Epithelial cell of esophagus (primary cell): Measurements from ENCODE around the gene FOXC2.

Experiments
- DNase-seq: peaks from one replicate; pipeline ENCODE4 v3.0.0; 2010; ENCODE audit warnings: low read depth
- H3K4me3 ChIP-seq: 2 replicates; pipeline ENCODE4 v1.5.1; 2011; ENCODE audit warnings: mild to moderate bottlenecking, low read length, control low read depth
- TF ChIP-seq, protein P1 (sequence below): IDR thresholded peaks from 2 replicates; pipeline ENCODE4 v1.5.1; 2011; ENCODE audit warnings: low read depth, mild to moderate bottlenecking, low read length, control low read depth, inconsistent platforms; ENCODE audit not compliant: insufficient read depth; ENCODE audit errors: missing control alignments

Gene FOXC2

DNA sequence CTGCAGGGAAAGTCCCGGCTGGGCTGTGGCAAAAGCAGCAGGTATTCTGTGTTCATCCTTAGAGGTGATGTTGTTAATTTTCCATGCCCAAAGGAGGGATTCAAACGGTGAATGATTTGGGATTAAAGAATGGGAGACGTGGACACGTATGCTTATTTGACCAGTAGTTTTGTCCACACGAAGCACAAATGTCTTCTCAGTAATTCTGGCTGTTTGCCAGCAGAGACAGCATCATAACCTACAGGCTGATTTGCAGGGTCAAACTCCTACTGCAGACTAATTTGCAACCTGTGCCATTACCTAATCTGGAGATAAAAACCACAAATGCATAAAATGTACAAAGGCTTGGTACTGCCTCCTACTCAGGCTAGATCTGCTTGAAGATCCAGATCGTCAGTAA lies 25.7 kb upstream of the FOXC2 start:
- no peak overlapping the region for H3K4me3 ChIP-seq
- TF ChIP-seq, protein P1, sequence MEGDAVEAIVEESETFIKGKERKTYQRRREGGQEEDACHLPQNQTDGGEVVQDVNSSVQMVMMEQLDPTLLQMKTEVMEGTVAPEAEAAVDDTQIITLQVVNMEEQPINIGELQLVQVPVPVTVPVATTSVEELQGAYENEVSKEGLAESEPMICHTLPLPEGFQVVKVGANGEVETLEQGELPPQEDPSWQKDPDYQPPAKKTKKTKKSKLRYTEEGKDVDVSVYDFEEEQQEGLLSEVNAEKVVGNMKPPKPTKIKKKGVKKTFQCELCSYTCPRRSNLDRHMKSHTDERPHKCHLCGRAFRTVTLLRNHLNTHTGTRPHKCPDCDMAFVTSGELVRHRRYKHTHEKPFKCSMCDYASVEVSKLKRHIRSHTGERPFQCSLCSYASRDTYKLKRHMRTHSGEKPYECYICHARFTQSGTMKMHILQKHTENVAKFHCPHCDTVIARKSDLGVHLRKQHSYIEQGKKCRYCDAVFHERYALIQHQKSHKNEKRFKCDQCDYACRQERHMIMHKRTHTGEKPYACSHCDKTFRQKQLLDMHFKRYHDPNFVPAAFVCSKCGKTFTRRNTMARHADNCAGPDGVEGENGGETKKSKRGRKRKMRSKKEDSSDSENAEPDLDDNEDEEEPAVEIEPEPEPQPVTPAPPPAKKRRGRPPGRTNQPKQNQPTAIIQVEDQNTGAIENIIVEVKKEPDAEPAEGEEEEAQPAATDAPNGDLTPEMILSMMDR, result no peak
- no peak for DNase-seq

DNA sequence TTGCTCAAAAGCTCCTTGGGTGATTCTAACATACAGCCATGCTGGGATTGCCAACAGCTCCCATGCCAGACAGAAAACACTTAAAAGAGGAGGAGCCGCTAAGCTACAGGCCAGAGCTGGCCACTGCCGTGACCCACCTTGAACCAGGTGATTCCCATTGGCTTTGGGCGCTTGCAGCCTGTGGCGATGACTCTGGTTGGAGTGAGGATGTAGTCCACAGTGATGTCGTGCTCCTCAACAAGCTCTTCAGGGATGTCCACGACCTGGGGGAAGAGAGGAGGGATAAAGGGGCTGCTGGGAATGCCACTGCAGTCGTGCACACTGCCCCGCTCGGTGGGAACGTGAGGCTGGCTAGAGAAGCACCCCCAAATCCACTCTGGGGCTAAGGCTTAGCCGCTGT lies 25.1 kb upstream of the FOXC2 start:
- TF ChIP-seq, protein P1, result no peak
- no peak for DNase-seq
- H3K4me3 ChIP-seq, result no peak overlapping the region

DNA sequence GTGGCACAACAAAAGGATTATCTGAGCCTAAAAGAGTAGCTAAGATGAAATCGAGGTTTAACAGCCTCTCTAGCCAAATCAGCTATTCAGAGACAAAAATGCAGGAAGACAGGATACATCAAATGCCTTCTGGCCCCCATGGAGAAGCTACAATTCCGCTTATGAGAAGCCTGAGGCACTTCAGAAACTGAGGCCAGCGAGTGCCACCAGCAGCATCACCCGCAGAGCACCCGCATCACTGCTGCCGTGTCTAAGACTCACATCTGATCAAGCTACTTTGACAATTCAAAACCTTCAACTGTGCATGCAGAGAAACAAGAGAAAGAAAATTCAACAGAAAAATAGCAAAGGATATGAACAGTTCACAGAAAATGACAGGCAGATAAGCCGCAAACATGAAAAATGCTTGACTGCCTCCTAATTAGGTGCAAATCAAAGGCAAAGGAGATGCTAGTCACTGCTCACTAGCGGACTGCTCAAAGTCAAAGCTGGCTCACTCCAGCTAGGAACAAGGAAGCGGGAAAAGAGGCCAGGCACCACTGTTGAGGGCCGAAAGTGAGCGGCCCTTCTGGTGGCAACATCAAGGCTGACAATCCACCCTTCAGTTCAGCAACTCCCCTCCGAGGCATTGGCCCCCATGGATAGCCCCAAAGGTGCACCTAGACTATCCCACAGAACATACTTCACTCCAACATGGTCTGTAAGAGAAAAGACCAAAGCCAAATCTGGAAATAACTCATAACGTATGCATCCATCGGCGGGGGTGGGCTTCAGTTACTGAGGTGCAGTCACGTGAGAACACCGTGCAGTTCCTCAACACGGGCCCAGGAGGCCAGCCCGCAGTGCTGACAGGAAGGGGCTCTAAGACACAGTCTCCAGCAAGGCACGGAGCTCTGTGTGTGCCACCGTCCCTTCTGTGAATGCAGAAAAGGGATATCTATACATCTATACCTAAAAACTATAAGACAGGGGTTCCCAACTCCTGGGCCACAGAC lies 23.6 kb upstream of the FOXC2 start:
- DNase-seq, result no peak
- H3K4me3 ChIP-seq, result no peak overlapping the region
- TF ChIP-seq, protein P1, result no peak

DNA sequence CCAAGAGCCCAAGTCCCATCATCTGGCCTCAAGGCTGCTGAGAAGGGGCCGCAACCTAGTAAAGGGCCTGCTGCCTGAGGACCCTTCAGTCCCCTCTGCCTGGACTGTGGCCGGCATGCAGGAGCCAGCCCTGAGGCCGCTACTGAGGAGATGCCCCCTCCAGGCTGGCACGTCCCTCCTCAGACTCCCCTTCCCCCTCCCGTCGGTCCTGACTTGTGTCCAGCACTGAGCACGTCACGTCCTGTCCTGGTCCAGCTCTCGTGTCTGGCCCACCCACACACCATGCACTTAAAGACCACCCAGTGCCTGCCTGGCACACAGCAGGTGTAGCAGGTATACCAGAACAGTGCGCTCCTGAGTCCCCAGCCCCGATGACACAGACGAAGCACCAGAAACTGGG lies 21.1 kb upstream of the FOXC2 start:
- TF ChIP-seq, protein P1, result no peak
- no peak for DNase-seq
- H3K4me3 ChIP-seq, result no peak overlapping the region

DNA sequence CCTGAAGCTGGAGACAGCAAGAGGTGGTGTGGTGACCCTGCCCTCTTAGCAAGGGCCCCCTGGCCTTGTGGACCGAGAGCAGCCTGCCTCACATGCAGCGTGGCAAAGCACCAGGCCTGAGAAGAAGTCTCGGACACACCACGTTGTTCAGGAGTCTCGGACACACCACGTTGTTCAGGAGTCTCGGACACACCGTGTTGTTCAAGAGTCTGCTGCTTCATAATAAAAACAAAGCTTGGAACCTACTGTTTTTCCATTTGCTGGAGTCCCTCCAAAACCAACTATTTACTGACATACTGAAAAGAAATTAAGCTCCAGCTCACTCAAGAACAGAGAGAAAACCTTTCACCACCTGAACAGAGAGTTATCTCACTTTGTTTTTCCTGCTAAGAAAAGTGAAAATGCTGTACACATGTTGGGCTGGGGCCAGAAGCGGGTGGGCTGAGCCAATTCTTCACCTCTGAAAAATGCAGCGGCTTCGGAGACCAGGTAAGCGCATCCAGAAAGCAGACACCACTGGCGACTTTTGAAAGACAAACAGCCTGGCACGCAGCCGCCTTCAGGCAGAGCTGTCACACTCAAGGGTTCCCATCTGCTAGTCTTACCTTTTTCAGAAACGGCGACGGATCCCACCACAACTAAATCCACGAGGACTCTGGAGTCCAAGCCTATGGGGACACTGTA lies 20.5 kb upstream of the FOXC2 start:
- TF ChIP-seq, protein P1, result no peak
- no peak overlapping the region for H3K4me3 ChIP-seq
- no peak for DNase-seq

DNA sequence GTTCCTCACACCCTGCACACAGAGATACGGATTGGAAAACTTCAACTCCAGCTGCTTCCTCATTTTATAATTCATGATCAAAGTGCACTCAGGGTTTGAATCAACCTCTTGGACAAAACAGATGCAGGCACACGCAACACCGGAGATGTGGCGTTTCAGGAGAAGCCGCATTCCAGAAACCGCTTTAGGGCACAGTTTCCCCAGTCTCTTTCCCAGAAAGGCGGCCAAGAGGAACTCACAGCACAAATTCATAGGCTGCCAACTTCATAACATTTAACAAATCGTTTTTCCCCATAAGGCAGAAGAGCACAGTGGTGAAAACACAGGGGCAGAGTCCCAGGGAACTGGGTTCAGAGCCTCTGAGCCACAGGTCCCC lies 20.0 kb upstream of the FOXC2 start:
- DNase-seq, result no peak
- no peak overlapping the region for H3K4me3 ChIP-seq
- TF ChIP-seq, protein P1, result no peak
